Neural progenitor cell (in vitro differentiated cells): ENCODE results near the gene PCDHA3. TPM values are rescaled to one million over a fixed set of nuclear protein-coding genes. Genes with fewer than 3 reads are reported as not detected.
A peak's percentile ranks its signal among the peaks of the same experiment; 100 is the strongest.
"Not testable (repeated sequence)": the region's sequence is repeated elsewhere in the genome, so short reads cannot be mapped to it uniquely, and the experiment has no call there.

Experiments
- DNase-seq: peaks from one replicate; pipeline ENCODE4 v3.0.0-alpha.2; 2016; ENCODE audit warnings: low spot score
- H2AFZ ChIP-seq: fragments of 200-600 bp; sonication (generic); replicated peaks from 2 replicates; pipeline ENCODE4 v1.6.1; 2016; ENCODE audit warnings: antibody characterized with exemption
- H3F3A ChIP-seq: fragments of 200-600 bp; sonication (generic); 2 replicates; pipeline ENCODE4 v1.6.1; 2016; ENCODE audit warnings: antibody characterized with exemption, low read depth
- H3K27ac ChIP-seq: fragments of 200-600 bp; sonication (generic); 2 replicates; pipeline ENCODE4 v1.5.1; 2016; ENCODE audit warnings: mild to moderate bottlenecking
- H3K27me3 ChIP-seq: fragments of 200-600 bp; sonication (generic); 2 replicates; pipeline ENCODE4 v1.6.1; 2016; ENCODE audit warnings: mild to moderate bottlenecking, moderate library complexity
- H3K36me3 ChIP-seq: fragments of 200-600 bp; sonication (generic); 2 replicates; pipeline ENCODE4 v1.5.1; 2016
- H3K4me1 ChIP-seq: fragments of 200-600 bp; sonication (generic); 2 replicates; pipeline ENCODE4 v1.6.1; 2016; ENCODE audit warnings: mixed run types
- H3K4me2 ChIP-seq: fragments of 200-600 bp; sonication (generic); 2 replicates; pipeline ENCODE4 v1.6.1; 2016
- H3K4me3 ChIP-seq: fragments of 200-600 bp; sonication (generic); 2 replicates; pipeline ENCODE4 v1.5.1; 2016
- H3K79me2 ChIP-seq: fragments of 200-600 bp; sonication (generic); 2 replicates; pipeline ENCODE4 v1.6.1; 2016; ENCODE audit warnings: low read depth
- H3K9ac ChIP-seq: fragments of 200-600 bp; sonication (generic); 2 replicates; pipeline ENCODE4 v1.6.1; 2016
- H3K9me3 ChIP-seq: fragments of 200-600 bp; sonication (generic); 2 replicates; pipeline ENCODE4 v1.5.1; 2016; ENCODE audit warnings: low read depth
- H4K20me1 ChIP-seq: fragments of 200-600 bp; sonication (generic); 2 replicates; pipeline ENCODE4 v1.6.1; 2016; ENCODE audit warnings: low read depth
- H3K27ac Mint-ChIP-seq: 3 replicates; pipeline ENCODE4 v1.8.0; 2021; ENCODE audit warnings: mixed read lengths
- H3K27me3 Mint-ChIP-seq: 2 replicates; pipeline ENCODE4 v1.8.0; 2022; ENCODE audit warnings: low read depth, mild to moderate bottlenecking, inconsistent platforms, moderate library complexity, mixed read lengths; ENCODE audit not compliant: insufficient read depth
- H3K36me3 Mint-ChIP-seq: 3 replicates; pipeline ENCODE4 v1.8.0; 2021; ENCODE audit warnings: mixed read lengths
- H3K4me1 Mint-ChIP-seq: 3 replicates; pipeline ENCODE4 v1.8.0; 2021; ENCODE audit warnings: mixed read lengths
- H3K4me3 Mint-ChIP-seq: 3 replicates; pipeline ENCODE4 v1.8.0; 2021; ENCODE audit warnings: mild to moderate bottlenecking, moderate library complexity, mixed read lengths
- H3K9me3 Mint-ChIP-seq: 3 replicates; pipeline ENCODE4 v1.8.0; 2020; ENCODE audit warnings: mixed read lengths
- EZH2 ChIP-seq: fragments of 200-600 bp; sonication (generic); IDR thresholded peaks from 2 replicates; pipeline ENCODE4 v1.6.1; 2017; ENCODE audit warnings: antibody characterized with exemption, mild to moderate bottlenecking, moderate library complexity
- EZH2phosphoT487 ChIP-seq: fragments of 200-600 bp; sonication (generic); IDR thresholded peaks from 2 replicates; pipeline ENCODE4 v1.6.1; 2017; ENCODE audit warnings: antibody characterized with exemption
- total RNA-seq: library from RNA; depleted of rRNA; stranded (reverse); fragments of >200 nt; gene quantifications from 2 replicates; pipeline ENCODE4 v1.2.3, GENCODE V29; 2015; ENCODE audit warnings: low replicate concordance
- TF ChIP-seq, protein P1 (sequence below): fragments of 200-600 bp; sonication (generic); IDR thresholded peaks from 2 replicates; pipeline ENCODE4 v1.5.1; 2017; ENCODE audit warnings: antibody characterized with exemption, mild to moderate bottlenecking

Gene PCDHA3
- total RNA-seq, 1 donor from 2014 or later, result 4.0 TPM

DNA sequence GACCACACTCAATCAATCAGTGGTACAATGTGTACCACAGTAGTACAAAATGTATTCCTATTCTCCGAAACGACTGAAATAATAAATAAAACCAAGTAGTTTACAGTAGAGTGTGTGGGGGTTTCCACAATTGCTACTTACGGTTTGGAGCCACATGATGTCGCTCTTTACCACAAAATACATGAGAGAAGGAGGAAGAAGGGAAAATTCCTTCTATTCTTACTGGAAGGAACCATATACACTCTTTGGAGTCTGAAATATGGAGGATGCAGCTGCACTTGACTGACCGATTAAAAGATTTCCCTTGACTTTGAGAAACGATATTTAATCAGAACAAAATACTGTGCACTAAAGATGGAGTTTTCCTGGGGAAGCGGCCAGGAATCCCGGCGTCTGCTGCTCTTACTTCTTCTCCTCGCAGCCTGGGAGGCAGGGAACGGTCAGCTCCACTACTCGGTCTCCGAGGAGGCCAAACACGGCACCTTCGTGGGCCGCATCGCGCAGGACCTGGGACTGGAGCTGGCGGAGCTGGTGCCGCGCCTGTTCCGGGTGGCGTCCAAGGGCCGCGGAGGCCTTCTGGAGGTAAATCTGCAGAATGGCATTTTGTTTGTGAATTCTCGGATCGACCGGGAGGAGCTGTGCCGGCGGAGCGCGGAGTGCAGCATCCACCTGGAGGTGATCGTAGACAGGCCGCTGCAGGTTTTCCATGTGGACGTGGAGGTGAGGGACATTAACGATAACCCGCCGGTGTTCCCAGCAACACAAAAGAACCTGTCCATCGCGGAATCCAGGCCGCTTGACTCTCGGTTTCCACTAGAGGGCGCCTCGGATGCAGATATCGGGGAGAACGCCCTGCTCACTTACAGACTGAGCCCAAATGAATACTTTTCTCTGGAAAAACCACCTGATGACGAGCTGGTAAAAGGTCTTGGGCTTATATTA is 6.2 kb downstream of the PCDHA3 start, which contains the start of gene PCDHA4:
PCDHA4 (plus strand) TSS at position 235 of the 942 bp plus-strand sequence.
- H3F3A ChIP-seq, result no peaks in the 10 kb centered on the region
- H3K9me3 Mint-ChIP-seq, result peaks cover 51% of the 10 kb centered on the region
- TF ChIP-seq EZH2, result no peak
- TF ChIP-seq, protein P1, sequence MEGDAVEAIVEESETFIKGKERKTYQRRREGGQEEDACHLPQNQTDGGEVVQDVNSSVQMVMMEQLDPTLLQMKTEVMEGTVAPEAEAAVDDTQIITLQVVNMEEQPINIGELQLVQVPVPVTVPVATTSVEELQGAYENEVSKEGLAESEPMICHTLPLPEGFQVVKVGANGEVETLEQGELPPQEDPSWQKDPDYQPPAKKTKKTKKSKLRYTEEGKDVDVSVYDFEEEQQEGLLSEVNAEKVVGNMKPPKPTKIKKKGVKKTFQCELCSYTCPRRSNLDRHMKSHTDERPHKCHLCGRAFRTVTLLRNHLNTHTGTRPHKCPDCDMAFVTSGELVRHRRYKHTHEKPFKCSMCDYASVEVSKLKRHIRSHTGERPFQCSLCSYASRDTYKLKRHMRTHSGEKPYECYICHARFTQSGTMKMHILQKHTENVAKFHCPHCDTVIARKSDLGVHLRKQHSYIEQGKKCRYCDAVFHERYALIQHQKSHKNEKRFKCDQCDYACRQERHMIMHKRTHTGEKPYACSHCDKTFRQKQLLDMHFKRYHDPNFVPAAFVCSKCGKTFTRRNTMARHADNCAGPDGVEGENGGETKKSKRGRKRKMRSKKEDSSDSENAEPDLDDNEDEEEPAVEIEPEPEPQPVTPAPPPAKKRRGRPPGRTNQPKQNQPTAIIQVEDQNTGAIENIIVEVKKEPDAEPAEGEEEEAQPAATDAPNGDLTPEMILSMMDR, result peak; percentile 78
- peaks cover 34% of the 10 kb centered on the region for H3K36me3 Mint-ChIP-seq
- no peaks in the 10 kb centered on the region for H3K27me3 ChIP-seq
- H3K4me3 ChIP-seq, result peak within 1 kb of the TSS; percentile 92
- no peaks in the 10 kb centered on the region for H3K9me3 ChIP-seq
- DNase-seq, result peak; percentile 84
- H3K4me2 ChIP-seq, result peak within 1 kb of the TSS; percentile 87
- H3K27ac Mint-ChIP-seq, result peak within 1 kb of the TSS; percentile 98
- peaks cover 4% of the 10 kb centered on the region for H3K27me3 Mint-ChIP-seq
- H3K36me3 ChIP-seq, result peaks cover 12% of the 10 kb centered on the region
- H4K20me1 ChIP-seq, result no peaks in the 10 kb centered on the region
- H3K9ac ChIP-seq, result peak within 1 kb of the TSS; percentile 65
- no peak within 1 kb of the TSS for H3K27ac ChIP-seq
- peak within 1 kb of the TSS; percentile 95 for H3K4me3 Mint-ChIP-seq
- H3K4me1 ChIP-seq, result peaks cover 12% of the 10 kb centered on the region
- peaks cover 4% of the 10 kb centered on the region for H3K79me2 ChIP-seq
- peaks cover 13% of the 10 kb centered on the region for H3K4me1 Mint-ChIP-seq
- H2AFZ ChIP-seq, result peak within 1 kb of the TSS; percentile 100

DNA sequence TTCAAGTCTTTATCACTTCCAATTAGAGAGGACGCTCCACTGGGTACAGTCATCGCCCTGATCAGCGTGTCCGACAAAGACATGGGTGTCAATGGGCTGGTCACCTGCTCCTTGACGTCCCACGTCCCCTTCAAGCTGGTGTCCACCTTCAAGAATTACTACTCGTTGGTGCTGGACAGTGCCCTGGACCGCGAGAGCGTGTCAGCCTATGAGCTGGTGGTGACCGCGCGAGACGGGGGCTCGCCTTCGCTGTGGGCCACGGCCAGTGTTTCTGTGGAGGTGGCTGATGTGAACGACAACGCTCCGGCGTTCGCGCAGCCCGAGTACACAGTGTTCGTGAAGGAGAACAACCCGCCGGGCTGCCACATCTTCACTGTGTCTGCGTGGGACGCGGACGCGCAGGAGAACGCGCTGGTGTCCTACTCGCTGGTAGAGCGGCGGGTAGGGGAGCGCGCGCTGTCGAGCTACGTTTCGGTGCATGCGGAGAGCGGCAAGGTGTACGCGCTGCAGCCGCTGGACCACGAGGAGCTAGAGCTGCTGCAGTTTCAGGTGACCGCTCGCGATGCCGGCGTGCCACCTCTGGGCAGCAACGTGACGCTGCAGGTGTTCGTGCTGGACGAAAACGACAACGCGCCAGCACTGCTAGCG is 7.5 kb downstream of the PCDHA3 start:
- peak overlapping the region; percentile 95 for H3K4me3 Mint-ChIP-seq
- not testable (repeated sequence) for H3K9ac ChIP-seq, H3K27ac ChIP-seq, H3K27me3 Mint-ChIP-seq, H3K4me3 ChIP-seq, H4K20me1 ChIP-seq, H3K27ac Mint-ChIP-seq, H2AFZ ChIP-seq, H3K4me2 ChIP-seq, DNase-seq, H3K79me2 ChIP-seq, H3K9me3 ChIP-seq, H3F3A ChIP-seq, H3K27me3 ChIP-seq
- Histone ChIP-seq H3K36me3 (peaks cover 12% of the 10 kb centered on the region), H3K4me1 (peaks cover 12% of the 10 kb centered on the region)
- H3K9me3 Mint-ChIP-seq, result peaks cover 55% of the 10 kb centered on the region
- peaks cover 40% of the 10 kb centered on the region for H3K36me3 Mint-ChIP-seq
- peaks cover 13% of the 10 kb centered on the region for H3K4me1 Mint-ChIP-seq

DNA sequence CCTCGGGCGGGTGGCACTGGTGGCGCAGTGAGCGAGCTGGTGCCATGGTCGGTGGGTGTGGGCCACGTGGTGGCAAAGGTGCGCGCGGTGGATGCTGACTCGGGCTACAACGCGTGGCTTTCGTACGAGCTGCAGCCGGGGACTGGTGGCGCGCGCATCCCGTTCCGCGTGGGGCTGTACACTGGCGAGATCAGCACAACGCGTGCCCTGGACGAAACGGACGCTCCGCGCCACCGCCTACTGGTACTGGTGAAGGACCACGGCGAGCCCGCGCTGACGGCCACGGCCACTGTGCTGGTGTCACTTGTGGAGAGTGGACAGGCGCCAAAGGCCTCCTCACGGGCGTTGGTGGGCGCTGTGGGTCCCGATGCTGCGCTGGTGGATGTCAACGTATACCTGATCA is 8.0 kb downstream of the PCDHA3 start:
- H3K4me2 ChIP-seq, result no peak overlapping the region
- peaks cover 12% of the 10 kb centered on the region for H3K4me1 ChIP-seq
- no peak for DNase-seq
- peaks cover 4% of the 10 kb centered on the region for H3K79me2 ChIP-seq
- H3K4me3 Mint-ChIP-seq, result no peak overlapping the region
- no peaks in the 10 kb centered on the region for H3K27me3 ChIP-seq
- peaks cover 51% of the 10 kb centered on the region for H3K9me3 Mint-ChIP-seq
- no peaks in the 10 kb centered on the region for H3F3A ChIP-seq
- H3K9ac ChIP-seq, result no peak overlapping the region
- no peak overlapping the region for H2AFZ ChIP-seq
- H3K4me1 Mint-ChIP-seq, result peaks cover 13% of the 10 kb centered on the region
- H3K27ac ChIP-seq, result no peak overlapping the region
- no peaks in the 10 kb centered on the region for H4K20me1 ChIP-seq
- H3K9me3 ChIP-seq, result no peaks in the 10 kb centered on the region
- peaks cover 12% of the 10 kb centered on the region for H3K36me3 ChIP-seq
- peaks cover 4% of the 10 kb centered on the region for H3K27me3 Mint-ChIP-seq
- no peak overlapping the region for H3K27ac Mint-ChIP-seq
- TF ChIP-seq EZH2phosphoT487 (no peak), EZH2 (no peak)
- TF ChIP-seq, protein P1, result no peak
- H3K36me3 Mint-ChIP-seq, result peaks cover 38% of the 10 kb centered on the region
- no peak overlapping the region for H3K4me3 ChIP-seq
